OCI-LY1 (cell line): ENCODE results near the gene PSMC3IP.
A peak's percentile ranks its signal among the peaks of the same experiment; 100 is the strongest.

Experiments
- H2AFZ ChIP-seq: fragments of 200-600 bp; sonication (generic), shearing (Covaris generic); 2 replicates; pipeline ENCODE4 v1.6.0; 2014; ENCODE audit warnings: antibody characterized with exemption, mild to moderate bottlenecking, low read length
- H3F3A ChIP-seq: fragments of 200-600 bp; sonication (generic), shearing (Covaris generic); 2 replicates; pipeline ENCODE4 v1.6.0; 2014; ENCODE audit warnings: mild to moderate bottlenecking, antibody characterized with exemption, low read length, moderate library complexity; ENCODE audit not compliant: insufficient read depth
- H3K27ac ChIP-seq: fragments of 200-600 bp; sonication (generic); 2 replicates; pipeline ENCODE4 v1.5.1; 2014; ENCODE audit warnings: low read length, mixed run types, mild to moderate bottlenecking, low read depth; ENCODE audit not compliant: poor library complexity, severe bottlenecking
- H3K27me3 ChIP-seq: fragments of 200-600 bp; sonication (generic); 2 replicates; pipeline ENCODE4 v1.6.0; 2014; ENCODE audit warnings: antibody characterized with exemption, mild to moderate bottlenecking, low read length, moderate library complexity; ENCODE audit not compliant: insufficient read depth
- H3K36me3 ChIP-seq: fragments of 200-600 bp; sonication (generic); 2 replicates; pipeline ENCODE4 v1.6.1; 2014; ENCODE audit warnings: mild to moderate bottlenecking, antibody characterized with exemption, low read length, moderate library complexity, mixed read lengths; ENCODE audit not compliant: insufficient read depth
- H3K4me1 ChIP-seq: fragments of 200-600 bp; sonication (generic); 2 replicates; pipeline ENCODE4 v1.5.1; 2014; ENCODE audit warnings: mild to moderate bottlenecking, low read length, moderate library complexity; ENCODE audit not compliant: insufficient read depth, severe bottlenecking
- H3K4me2 ChIP-seq: fragments of 200-600 bp; sonication (generic), shearing (Covaris generic); 2 replicates; pipeline ENCODE4 v1.6.1; 2014; ENCODE audit warnings: low read length
- H3K4me3 ChIP-seq: fragments of 200-600 bp; sonication (generic); 2 replicates; pipeline ENCODE4 v1.5.1; 2014; ENCODE audit warnings: low read length, low read depth, mild to moderate bottlenecking, mixed read lengths; ENCODE audit not compliant: poor library complexity, severe bottlenecking
- H3K79me2 ChIP-seq: fragments of 200-600 bp; shearing (Covaris generic); 2 replicates; pipeline ENCODE4 v1.6.1; 2016; ENCODE audit warnings: mixed run types, low read length, mixed read lengths; ENCODE audit not compliant: insufficient read depth
- H3K9ac ChIP-seq: fragments of 200-600 bp; sonication (generic), shearing (Covaris generic); 2 replicates; pipeline ENCODE4 v1.6.1; 2014; ENCODE audit warnings: mild to moderate bottlenecking, low read length, mixed read lengths
- H3K9me2 ChIP-seq: fragments of 200-600 bp; sonication (generic), shearing (Covaris generic); 2 replicates; pipeline ENCODE4 v1.6.1; 2014; ENCODE audit warnings: low read depth, mild to moderate bottlenecking, low read length, mixed read lengths
- H3K9me3 ChIP-seq: fragments of 200-600 bp; shearing (Covaris generic); 2 replicates; pipeline ENCODE4 v1.6.1; 2014; ENCODE audit warnings: low read length, mixed read lengths
- H4K20me1 ChIP-seq: fragments of 200-600 bp; sonication (generic), shearing (Covaris generic); 2 replicates; pipeline ENCODE4 v1.6.0; 2016; ENCODE audit warnings: mild to moderate bottlenecking, low read length; ENCODE audit not compliant: insufficient read depth
- CTCF ChIP-seq: fragments of 200-600 bp; sonication (generic), shearing (Covaris generic); IDR thresholded peaks from 2 replicates; pipeline ENCODE4 v1.5.1; 2017; ENCODE audit warnings: mild to moderate bottlenecking, antibody characterized with exemption, low read length, moderate library complexity, mixed read lengths
- EZH2 ChIP-seq: fragments of 200-600 bp; sonication (generic), shearing (Covaris generic); IDR thresholded peaks from 2 replicates; pipeline ENCODE4 v1.8.0; 2017; ENCODE audit warnings: borderline replicate concordance, mixed run types, mild to moderate bottlenecking, antibody characterized with exemption, low read length, moderate library complexity, mixed read lengths

Gene PSMC3IP

GRCh38 chr17:42562388-42563142 is 15.0 kb downstream of the PSMC3IP start:
- H3K9ac ChIP-seq = peak overlapping the region; percentile 93
- no peaks in the 10 kb centered on the region for H3F3A ChIP-seq
- H4K20me1 ChIP-seq = no peaks in the 10 kb centered on the region
- H3K4me2 ChIP-seq = peak overlapping the region; percentile 87
- no peaks in the 10 kb centered on the region for H3K27me3 ChIP-seq
- no peaks in the 10 kb centered on the region for H3K9me2 ChIP-seq
- H3K79me2 ChIP-seq = no peaks in the 10 kb centered on the region
- peak overlapping the region; percentile 60 for H3K27ac ChIP-seq
- TF ChIP-seq CTCF = no peak
- TF ChIP-seq EZH2 = no peak
- peaks cover 25% of the 10 kb centered on the region for H3K36me3 ChIP-seq
- H3K4me1 ChIP-seq = peaks cover 37% of the 10 kb centered on the region
- peak overlapping the region; percentile 96 for H3K4me3 ChIP-seq
- no peaks in the 10 kb centered on the region for H3K9me3 ChIP-seq
- H2AFZ ChIP-seq = no peak overlapping the region

GRCh38 chr17:42561897-42562387 is 15.6 kb downstream of the PSMC3IP start, which contains the start of gene COASY:
Gene COASY, plus strand, starts transcription at chr17:42562148. Its CDS starts 475 bp downstream, at chr17:42562623.
- peak within 1 kb of the TSS; percentile 96 for H3K4me3 ChIP-seq
- peak within 1 kb of the TSS; percentile 60 for H3K27ac ChIP-seq
- H2AFZ ChIP-seq = peak within 1 kb of the TSS; percentile 17
- no peaks in the 10 kb centered on the region for H3K9me3 ChIP-seq
- no peaks in the 10 kb centered on the region for H4K20me1 ChIP-seq
- peaks cover 24% of the 10 kb centered on the region for H3K36me3 ChIP-seq
- H3K79me2 ChIP-seq = no peaks in the 10 kb centered on the region
- peaks cover 37% of the 10 kb centered on the region for H3K4me1 ChIP-seq
- H3K4me2 ChIP-seq = peak within 1 kb of the TSS; percentile 87
- H3K9ac ChIP-seq = peak within 1 kb of the TSS; percentile 93
- no peaks in the 10 kb centered on the region for H3K27me3 ChIP-seq
- TF ChIP-seq CTCF = no peak
- no peak for TF ChIP-seq EZH2
- no peaks in the 10 kb centered on the region for H3F3A ChIP-seq
- no peaks in the 10 kb centered on the region for H3K9me2 ChIP-seq

GRCh38 chr17:42560246-42560645 is 17.3 kb downstream of the PSMC3IP start:
- Histone ChIP-seq H2AFZ (no peak overlapping the region), H4K20me1 (no peaks in the 10 kb centered on the region), H3K79me2 (no peaks in the 10 kb centered on the region), H3K27ac (no peak overlapping the region), H3K9me2 (no peaks in the 10 kb centered on the region), H3K4me3 (no peak overlapping the region), H3F3A (no peaks in the 10 kb centered on the region), H3K36me3 (peaks cover 10% of the 10 kb centered on the region), H3K4me2 (no peak overlapping the region), H3K9me3 (no peaks in the 10 kb centered on the region), H3K27me3 (no peaks in the 10 kb centered on the region), H3K9ac (no peak overlapping the region), H3K4me1 (peaks cover 33% of the 10 kb centered on the region)
- TF ChIP-seq EZH2 (no peak), CTCF (no peak)
